Glomerular visceral epithelial cell (primary cell): ENCODE data around the gene NOC4L.
"Not testable (repeated sequence)": the region's sequence is repeated elsewhere in the genome, so short reads cannot be mapped to it uniquely, and the experiment has no call there.

ENCODE experiments used
- DNase-seq: peaks from one replicate; pipeline ENCODE4 v3.0.0-alpha.2; 2016; ENCODE audit errors: extremely low spot score

The NOC4L gene

DNA sequence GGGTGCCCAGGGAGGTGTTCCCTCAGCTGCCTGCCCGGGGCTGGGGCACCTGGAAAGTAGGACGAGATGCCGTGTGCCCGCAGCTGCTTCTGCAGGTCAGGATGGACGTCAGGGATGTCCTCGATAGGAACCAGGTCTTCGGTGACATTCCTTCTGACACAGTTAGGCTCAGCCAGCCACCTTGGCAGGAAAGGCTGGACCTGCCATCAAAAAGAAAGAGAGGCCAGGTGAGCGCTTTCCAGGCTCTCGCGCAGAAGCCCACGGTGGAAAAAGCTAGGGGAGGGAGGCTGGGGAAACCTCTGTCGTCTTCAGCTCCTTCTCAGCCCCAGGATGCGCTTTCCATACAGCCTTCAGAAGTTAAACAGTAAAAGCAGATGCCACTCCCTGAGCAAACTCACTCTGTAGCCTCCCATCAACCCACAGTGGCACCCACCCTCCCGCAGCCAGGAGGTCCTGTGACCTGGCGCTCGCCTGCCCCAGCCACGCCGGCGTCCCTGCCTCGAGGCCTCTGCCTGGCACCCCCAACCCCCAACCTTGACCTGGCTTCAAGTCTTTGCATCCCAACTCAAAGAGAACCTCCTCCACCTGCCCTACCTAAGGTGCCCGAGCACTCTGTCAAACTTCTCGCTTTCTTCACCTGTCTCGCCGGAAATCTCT is 1.4 kb upstream of the NOC4L start:
- DNase-seq = no peak

DNA sequence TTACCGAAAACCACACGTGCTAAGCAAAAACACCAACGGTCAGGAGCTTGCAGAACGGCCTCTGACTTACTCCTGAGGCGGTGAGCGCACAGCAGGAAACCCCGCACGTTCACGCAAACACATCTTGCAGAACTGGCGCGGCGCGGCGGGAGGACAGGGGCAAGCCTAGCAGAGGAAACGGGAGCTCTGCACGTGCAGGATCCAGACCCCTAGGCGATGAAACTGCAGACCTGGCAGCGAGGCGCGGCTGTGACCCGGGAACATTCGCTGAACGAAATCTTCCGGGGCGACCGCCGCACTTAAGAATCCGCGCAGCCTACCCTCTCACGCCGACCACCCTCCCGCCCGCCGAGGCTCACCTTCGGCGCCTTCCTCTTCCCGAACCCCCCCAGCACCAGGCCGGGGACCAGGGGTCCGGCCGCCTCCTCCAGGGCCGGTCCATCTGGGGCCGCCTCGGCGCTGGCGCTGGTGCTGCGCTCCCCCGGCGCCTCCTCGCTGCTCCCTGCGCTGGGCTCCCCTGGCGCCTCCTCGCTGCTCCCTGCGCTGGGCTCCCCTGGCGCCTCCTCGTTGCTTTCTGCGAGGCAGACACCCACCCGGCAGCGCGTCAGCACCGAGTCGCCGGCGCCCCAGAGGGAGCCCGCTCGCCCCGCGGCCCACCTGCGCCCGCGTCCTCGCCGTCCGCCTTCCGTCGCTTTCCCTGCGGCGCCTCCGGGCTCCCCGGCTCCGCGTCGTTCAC is 753 bp upstream of the NOC4L start:
- no peak for DNase-seq

DNA sequence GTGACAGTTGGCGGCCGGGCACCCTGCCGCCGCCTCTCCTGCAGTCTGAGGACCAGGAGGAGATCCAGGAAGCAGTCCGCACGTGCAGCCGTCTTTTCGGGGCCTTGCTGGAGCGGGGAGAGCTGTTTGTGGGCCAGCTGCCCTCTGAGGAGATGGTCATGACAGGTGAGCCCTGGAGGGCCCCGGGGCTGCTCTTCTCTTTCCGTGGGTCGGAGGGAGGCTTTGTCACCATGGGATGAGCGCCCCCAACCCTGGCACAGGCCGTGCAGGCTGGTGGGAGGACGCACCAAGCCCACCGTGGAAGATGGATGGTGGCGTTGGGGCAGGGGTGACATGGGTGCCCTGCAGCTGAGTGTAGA is 532 bp downstream of the NOC4L start:
- no peak for DNase-seq

DNA sequence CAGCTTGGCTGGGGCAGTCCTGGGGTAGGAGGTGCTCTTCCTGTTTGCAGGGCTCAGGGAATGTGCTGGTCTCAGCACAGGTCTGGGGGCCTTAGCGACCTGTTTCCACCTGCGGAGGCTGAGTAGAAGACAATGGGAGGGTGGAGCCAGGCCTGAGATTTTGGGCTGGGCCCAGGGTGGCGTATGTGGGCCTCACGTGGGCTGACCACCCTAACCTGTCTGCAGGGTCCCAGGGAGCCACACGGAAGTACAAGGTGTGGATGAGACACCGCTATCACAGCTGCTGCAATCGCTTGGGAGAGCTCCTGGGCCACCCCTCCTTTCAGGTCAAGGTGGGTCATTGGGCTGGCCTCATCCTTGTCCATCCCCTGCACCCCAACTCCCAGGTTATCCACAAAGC is 1.1 kb downstream of the NOC4L start:
- DNase-seq = no peak

DNA sequence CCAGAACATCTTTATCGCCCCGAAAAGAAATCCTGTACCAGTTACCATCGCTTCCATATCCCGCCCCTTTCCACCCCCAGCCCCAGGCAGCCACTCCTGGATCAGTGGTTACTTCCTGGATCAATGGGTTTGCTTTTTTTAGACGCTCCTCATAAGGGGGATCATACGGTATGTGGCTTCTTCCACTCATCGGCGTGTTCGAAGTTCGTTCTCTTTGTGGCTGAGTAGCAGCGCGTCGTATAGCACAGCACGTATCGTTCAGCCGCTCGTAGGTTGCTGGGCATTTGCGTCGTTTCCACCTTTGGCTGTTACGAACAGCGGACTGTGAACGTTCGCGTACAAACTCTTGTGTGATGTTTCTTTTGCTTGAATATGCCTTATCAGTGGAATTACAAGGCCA is 1.8 kb downstream of the NOC4L start:
- no peak for DNase-seq

DNA sequence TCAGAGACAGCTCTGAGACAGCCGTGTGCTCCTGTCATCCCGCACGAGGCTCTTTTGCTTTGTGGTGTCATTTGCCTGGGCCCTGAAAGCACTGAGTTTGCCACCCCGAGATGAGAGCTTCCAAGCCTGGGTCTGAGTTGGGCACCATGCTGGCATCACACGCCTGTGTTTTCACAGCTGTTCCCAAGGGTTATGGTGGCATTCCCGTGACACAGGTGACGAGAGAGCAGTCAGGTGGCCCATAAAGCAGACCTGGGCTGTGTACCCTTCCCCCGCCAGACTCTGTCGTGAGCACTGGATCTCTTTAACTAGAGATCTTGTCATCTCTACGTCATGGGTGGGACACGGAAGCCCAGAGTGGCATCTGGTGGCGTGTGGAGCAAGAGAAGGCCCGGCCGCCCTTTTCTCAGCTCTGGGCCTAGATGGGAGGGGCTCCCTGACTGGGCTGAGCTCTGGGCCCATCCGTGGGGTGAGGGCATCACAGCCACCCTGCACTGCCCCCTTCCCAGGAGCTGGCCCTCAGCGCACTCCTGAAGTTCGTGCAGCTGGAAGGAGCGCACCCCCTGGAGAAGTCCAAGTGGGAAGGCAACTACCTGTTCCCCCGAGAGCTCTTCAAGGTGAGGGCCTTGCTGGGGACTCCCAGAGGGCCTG is 2.6 kb downstream of the NOC4L start:
- DNase-seq = no peak

DNA sequence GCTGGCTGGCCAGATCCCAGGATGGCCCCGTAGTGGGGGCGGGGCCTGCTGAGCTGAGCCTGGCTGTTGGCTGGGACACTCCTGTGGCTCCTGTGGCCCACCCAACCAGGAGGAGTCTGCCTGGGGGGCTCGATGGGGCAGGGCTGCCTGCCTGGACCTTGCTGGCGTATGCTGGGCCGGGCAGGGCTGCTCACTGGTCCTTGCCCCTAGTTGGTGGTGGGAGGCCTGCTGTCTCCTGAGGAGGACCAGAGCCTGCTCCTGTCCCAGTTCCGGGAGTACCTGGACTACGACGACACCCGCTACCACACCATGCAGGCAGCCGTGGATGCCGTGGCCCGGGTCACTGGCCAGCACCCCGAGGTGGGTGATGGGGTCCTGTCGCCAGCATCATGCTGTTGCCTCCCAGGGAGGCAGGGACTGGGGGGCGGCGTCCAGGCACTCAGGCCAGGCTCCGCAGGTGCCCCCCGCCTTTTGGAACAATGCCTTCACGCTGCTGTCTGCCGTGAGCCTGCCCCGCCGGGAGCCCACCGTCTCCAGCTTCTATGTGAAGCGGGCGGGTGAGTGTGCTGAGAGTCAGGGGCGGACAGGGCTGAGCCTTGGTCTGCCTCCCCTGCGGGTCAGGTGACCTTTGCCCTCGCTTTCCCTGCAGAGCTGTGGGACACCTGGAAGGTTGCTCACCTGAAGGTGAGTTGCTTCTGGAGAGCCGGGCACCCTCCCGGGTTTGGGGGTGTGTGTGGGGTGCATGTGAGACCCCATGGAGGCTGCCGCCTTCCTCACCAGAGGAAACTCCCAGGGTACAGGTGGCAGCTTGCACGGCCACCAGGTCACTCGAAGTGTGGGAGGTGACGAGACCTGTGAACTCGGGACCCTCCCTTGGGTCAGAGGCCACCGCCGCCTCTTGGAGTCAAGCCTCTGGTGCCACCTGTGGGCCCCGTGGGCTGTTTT is 3.4 kb downstream of the NOC4L start:
- DNase-seq = no peak

DNA sequence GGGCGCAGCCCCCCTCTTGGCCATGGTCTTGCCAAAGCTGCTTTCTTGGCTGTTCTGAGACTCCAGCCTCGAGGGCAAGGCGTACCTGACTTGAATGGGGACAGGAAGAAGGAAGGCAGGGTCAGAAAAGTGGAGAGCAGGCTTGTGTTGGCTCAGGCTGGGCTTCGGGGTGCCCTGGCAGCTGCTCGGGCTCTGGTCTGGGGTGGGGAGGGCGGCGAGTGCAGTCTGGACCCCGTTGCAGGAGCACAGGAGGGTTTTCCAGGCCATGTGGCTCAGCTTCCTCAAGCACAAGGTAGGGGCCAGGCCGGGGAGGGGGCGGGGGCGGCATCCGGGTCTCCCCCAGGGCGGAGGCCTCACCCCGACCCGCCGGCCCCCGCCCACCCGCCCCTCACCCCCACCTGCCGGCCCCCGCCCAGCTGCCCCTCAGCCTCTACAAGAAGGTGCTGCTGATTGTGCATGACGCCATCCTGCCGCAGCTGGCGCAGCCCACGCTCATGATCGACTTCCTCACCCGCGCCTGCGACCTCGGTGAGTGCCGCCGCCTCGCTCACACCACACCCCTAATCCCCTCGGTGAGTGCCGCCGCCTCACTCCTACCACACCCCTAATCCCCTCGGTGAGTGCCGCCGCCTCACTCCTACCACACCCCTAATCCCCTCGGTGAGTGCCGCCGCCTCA is 4.2 kb downstream of the NOC4L start:
- no peak for DNase-seq

DNA sequence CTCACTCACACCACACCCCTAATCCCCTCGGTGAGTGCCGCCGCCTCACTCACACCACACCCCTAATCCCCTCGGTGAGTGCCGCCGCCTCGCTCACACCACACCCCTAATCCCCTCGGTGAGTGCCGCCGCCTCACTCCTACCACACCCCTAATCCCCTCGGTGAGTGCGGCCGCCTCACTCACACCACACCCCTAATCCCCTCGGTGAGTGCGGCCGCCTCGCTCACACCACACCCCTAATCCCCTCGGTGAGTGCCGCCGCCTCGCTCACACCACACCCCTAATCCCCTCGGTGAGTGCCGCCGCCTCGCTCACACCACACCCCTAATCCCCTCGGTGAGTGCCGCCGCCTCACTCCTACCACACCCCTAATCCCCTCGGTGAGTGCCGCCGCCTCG is 5.3 kb downstream of the NOC4L start:
- not testable (repeated sequence) for DNase-seq

DNA sequence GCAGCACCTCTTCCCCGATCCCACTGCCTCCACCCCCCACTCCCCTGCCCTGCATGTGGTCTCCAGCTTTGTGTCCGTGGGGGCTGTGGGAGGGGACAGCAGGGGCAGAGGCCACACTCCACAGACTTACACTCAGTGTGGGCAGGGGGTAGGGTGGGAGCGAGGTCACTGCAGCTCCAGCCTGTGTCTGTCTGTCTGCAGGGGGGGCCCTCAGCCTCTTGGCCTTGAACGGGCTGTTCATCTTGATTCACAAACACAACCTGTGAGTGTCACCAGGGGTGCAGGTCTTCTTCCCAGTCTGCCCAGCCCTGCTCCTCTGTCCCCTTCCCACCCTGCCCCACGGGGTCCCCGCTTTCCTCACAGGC is 6.5 kb downstream of the NOC4L start:
- no peak for DNase-seq

DNA sequence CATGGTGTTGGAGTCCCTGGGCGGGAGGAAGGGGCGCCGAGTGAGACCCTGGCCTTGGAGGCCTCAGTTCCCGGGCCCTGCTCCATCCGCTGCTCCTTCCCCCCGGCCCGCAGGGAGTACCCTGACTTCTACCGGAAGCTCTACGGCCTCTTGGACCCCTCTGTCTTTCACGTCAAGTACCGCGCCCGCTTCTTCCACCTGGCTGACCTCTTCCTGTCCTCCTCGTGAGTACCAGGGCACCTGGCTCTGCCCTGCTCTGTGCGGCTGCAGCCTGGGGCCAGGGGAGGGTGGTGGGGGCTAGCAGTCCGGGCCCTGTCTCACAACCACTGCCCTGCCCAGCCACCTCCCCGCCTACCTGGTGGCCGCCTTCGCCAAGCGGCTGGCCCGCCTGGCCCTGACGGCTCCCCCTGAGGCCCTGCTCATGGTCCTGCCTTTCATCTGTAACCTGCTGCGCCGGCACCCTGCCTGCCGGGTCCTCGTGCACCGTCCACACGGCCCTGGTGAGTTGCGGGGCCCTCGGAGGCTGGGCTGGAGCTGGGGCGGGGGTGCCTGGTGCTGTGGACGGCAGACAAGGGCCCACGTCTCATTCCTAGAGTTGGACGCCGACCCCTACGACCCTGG is 7.0 kb downstream of the NOC4L start:
- no peak for DNase-seq

DNA sequence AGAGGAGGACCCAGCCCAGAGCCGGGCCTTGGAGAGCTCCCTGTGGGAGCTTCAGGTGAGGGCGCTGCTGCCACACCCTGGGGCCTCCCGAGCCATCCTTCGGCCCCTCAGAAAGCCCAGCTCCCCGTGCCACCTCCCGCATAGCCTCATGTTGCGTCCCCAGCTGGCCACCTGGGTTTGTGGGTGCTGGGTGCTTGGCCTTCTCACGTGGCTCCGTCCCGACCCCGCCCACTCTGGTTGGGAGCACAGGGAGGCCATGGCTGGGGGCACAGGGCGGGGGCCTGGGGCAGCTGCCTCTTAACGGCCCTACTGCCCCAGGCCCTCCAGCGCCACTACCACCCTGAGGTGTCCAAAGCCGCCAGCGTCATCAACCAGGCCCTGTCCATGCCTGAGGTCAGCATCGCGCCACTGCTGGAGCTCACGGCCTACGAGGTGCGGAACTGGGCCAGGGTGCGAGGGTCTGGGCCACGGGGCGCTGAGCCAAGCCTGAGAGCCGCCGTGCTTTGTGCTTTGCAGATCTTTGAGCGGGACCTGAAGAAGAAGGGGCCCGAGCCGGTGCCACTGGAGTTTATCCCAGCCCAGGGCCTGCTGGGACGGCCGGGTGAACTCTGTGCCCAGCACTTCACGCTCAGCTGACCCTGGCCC is 7.6 kb downstream of the NOC4L start:
- DNase-seq = no peak

DNA sequence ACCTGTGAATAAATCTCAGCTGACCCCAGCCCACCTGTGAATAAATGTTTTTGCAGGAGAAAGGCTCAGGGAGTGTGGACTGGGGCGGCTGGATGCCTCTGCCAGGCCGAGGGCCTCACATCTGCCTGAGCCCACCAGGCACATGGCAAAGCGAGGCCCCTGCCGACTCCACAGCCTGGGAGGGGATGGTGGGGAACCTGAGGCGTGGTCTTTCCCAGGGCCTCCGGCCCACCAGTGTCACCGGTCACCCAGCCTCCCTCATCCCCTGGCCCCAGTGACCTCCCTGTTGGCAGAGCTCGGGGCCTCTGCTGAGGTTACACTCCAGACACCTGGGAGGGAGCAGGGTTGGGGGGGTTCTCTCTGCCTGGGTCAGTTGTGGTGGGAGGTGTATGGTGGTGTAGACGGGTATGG is 8.2 kb downstream of the NOC4L start:
- no peak for DNase-seq

DNA sequence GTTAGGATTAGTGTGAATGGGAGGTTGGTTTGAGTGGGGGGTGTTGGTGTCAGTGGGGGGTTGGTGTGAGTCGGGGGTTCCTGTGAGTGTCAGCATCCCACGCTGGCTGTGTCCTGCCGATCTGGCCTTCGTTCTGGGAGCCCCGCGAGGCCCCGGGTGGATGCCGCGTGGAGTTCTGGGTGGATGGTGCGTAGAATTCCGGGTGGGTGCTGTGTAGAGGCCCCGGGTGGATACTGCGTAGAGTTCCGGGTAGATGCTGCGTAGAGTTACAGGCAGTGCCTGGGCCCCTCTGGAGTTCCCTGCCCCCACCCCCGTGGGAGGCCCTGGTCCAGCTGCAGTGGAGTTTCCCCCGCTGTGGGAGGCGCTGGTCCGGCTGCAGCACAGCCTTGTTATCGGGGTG is 8.7 kb downstream of the NOC4L start:
- DNase-seq = no peak

DNA sequence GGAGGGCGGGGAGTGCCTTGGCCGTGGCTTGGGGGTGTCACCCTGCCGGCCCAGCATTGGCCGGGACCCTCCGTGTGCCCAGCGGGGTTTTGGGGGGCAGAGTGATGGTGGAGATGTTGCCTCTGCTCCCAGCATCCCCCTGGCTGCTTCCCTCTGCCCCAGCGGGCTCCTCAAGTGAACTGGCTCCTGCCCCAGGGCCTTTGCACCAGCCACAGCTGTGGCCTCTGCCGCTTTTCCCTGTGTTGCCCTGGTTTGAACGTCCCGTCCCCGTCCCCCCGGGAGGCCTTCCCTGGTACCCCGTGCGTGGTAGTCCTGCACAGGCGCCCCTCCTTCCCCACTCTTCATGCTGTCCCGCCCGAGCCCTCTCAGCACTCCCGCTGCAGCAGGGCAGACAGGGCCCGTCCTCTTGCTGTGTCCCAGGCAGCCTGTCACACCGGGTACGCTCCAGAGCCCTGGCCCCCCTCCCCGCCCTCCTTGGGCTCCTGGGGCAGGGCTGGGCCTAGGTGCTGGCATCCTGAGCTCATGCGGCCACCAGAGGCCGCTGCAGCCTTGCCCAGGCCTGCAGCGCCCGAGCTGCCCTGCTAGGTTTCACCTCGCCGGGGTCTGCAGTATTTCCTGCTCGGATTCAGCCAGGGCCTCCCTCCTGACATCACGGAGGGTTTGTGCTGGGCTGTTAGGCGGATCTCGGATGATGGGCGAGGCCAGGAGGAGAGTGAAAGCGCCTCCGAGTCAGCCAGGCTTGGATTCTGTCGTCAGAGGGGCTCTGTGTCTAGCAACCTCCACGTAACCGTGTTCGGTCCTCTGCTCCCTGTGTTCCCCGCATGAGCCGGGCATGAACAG is 9.5 kb downstream of the NOC4L start:
- peak; percentile 70 for DNase-seq

DNA sequence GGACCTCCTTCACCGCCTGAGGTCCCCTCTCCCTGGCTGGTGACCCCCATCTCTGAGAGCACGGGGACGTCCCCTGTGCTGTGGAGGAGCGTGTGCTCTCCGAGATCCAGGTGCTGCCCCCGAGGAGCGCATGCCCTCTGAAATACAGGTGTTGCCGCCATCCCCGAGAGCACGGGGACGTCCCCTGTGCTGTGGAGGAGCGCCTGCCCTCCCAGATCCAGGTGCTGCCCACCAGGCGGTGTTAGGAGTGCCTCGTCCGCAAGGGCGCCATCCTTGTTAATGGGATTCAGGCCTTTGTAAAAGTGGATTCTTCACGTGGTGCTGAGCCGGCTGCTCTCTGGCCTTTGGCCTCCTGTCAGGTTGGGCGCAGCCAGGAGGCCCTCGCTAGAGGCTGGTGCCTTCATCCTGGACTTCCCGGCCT is 10.1 kb downstream of the NOC4L start:
- no peak for DNase-seq

DNA sequence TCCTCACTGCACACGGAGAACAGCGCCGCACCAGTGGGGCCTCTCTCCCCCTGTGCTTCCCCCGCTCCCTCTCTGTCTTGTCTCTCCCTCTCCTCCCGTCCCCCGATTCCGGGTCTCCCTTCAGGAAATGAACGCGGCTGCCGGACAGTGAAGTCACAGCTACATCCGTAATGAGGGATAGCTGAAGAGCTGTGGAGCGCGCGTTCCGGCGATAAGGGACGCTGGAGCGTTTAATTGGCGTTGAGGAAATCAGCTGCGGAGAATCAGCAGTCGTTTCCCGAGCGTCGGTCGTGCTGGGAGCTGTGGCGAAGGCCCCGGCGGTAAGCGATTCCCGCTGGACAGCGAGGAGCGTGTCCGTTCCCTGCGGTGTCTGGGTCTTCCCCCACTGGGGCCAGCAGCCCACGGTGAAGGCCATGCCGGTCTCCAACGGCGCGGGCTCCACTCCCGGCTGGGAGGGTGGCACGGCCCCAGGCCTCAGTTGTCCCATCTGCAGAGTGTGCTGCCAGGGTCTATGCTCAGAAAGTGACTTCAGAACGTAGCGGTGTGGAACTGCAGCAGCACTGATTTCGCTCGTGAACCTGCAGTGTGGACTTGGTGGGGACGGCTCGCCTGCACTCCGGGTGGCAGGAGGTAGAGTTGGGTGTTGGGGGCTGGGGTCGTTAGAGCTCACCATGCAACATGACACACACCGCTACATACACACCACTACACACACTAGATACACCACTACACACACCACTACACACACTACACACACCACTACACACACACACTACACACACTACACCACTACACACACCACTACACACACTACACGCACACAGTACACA is 10.9 kb downstream of the NOC4L start:
- no peak for DNase-seq

DNA sequence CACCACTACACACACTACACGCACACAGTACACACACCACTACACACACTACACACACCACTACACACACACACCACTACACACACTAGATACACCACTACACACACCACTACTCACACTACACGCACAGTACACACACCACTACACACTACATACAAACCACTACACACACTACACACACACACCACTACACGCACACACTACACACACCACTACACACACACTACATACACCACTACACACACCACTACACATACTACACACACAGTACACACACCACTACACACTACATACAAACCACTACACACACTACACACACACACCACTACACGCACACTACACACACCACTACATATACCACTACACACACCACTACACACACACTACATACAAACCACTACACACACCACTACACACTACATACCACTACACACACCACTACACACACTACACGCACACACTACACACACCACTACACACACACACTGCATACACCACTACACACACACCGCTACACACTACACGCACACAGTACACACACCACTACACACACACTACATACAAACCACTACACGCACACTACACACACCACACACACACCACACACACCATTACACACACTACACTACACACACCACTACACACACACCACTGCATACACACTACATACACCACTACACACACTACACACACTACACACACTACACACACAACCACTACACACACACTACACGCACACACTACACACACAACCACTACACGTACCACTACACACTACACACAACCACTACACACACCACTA is 11.7 kb downstream of the NOC4L start:
- no peak for DNase-seq
